Activated naive CD4-positive, alpha-beta T cell treated with anti-CD3 and anti-CD28 coated beads, Interleukin-2, amount 50 U/mL, for 16 hours (primary cell): ENCODE data around the gene ACRV1.

Experiments
- DNase-seq: peaks from one replicate; pipeline ENCODE4 v3.0.0-alpha.2; 2020

ACRV1 gene

GRCh38 chr11:125649465-125650166 is 31.0 kb downstream of the ACRV1 start:
- no peak for DNase-seq

GRCh38 chr11:125645871-125646270 is 34.8 kb downstream of the ACRV1 start:
- DNase-seq = no peak

GRCh38 chr11:125638315-125638714 is 42.3 kb downstream of the ACRV1 start:
- no peak for DNase-seq

GRCh38 chr11:125637840-125638239 is 42.8 kb downstream of the ACRV1 start:
- DNase-seq = no peak

- DNase-seq = no peak
Measured at GRCh38 chr11:125627236-125627910, 53.3 kb downstream of the ACRV1 start.

GRCh38 chr11:125626288-125626950 is 54.2 kb downstream of the ACRV1 start:
- DNase-seq = no peak

- DNase-seq = peak; percentile 84
Measured at GRCh38 chr11:125625630-125626287, 54.9 kb downstream of the ACRV1 start.

GRCh38 chr11:125625225-125625629 is 55.4 kb downstream of the ACRV1 start:
- DNase-seq = no peak

- no peak for DNase-seq
Measured at GRCh38 chr11:125624756-125625213, 55.9 kb downstream of the ACRV1 start, which contains the start of gene CHEK1. Gene CHEK1 (plus strand): TSS chr11:125625163. CDS start chr11:125626769, 1,606 bp downstream.

GRCh38 chr11:125623064-125623463 is 57.6 kb downstream of the ACRV1 start:
- DNase-seq = no peak

GRCh38 chr11:125621995-125622394 is 58.7 kb downstream of the ACRV1 start:
- DNase-seq = no peak
